GM15510 (cell line): ENCODE measurements around the gene CHRND.

ENCODE experiments used
- POLR2A ChIP-seq: IDR thresholded peaks from 3 replicates; pipeline ENCODE4 v1.6.1; 2011; ENCODE audit warnings: borderline replicate concordance; ENCODE audit not compliant: insufficient read length; ENCODE audit errors: extremely low read depth

CHRND gene

GRCh38 chr2:232506709-232507108, 19.3 kb upstream of the CHRND start:
- no peak for TF ChIP-seq POLR2A

DNA sequence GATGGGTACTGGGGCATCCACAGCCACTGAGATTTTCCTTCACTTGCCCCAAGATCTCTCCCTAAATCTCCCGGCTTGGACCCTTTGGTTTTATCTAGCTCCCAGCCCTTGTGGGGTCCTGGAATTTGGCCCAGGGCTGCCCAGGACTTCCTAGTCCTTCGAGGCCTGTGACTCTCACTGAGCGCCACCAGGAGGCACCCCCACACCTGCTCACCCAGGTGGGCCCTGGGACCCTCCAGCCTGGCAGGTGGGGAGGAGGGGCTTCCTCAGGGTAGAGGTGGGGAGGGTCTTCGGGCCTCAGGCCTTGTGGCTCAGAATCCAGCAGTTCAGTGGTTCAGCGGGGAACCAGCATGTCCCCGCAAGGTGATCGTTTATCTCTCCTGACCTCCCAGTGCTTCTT, 17.7 kb upstream of the CHRND start:
- TF ChIP-seq POLR2A = no peak

GRCh38 chr2:232511336-232511890, 14.5 kb upstream of the CHRND start:
- no peak for TF ChIP-seq POLR2A

GRCh38 chr2:232512602-232513001, 13.4 kb upstream of the CHRND start:
- no peak for TF ChIP-seq POLR2A

DNA sequence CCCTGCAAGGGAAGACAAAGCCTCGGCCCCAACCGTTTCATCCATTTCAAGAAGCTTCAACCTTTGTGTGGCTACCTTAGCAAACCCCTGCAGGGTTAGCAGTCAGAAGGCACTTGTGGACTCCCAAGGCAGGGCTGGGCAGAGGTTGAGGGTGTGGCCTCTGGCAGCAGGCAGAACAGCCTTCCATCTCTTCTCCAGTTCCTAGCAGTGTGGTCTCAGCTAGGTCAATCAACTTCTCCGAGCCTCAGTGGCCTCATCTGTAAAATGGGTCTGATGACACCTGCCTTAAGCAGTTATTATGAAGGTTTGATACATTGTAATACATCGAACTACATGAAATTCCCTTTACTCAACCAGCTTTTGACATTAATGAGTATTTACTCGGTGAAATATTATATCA, 12.6 kb upstream of the CHRND start:
- no peak for TF ChIP-seq POLR2A

GRCh38 chr2:232515639-232516038, 10.3 kb upstream of the CHRND start:
- TF ChIP-seq POLR2A = no peak

- TF ChIP-seq POLR2A = no peak
These were observed 9.4 kb upstream of the CHRND start for GRCh38 chr2:232516551-232516950.

- no peak for TF ChIP-seq POLR2A
These were observed 7.1 kb upstream of the CHRND start for GRCh38 chr2:232518844-232519243.

GRCh38 chr2:232519581-232520438, 6.2 kb upstream of the CHRND start, which contains the start of gene PRSS56:
TSS of gene PRSS56 (plus strand) at chr2:232520388. CDS start at chr2:232520599, 211 bp downstream.
- TF ChIP-seq POLR2A = no peak

GRCh38 chr2:232520489-232520888, 5.5 kb upstream of the CHRND start:
- no peak for TF ChIP-seq POLR2A

- TF ChIP-seq POLR2A = no peak
These were observed 4.9 kb upstream of the CHRND start for GRCh38 chr2:232521098-232521497.

GRCh38 chr2:232521959-232522622, 3.9 kb upstream of the CHRND start:
- no peak for TF ChIP-seq POLR2A

- no peak for TF ChIP-seq POLR2A
These were observed 3.1 kb upstream of the CHRND start for GRCh38 chr2:232522623-232523401.

- TF ChIP-seq POLR2A = no peak
These were observed 2.6 kb upstream of the CHRND start for GRCh38 chr2:232523402-232523681.

GRCh38 chr2:232523682-232524597, 2.0 kb upstream of the CHRND start:
- no peak for TF ChIP-seq POLR2A

DNA sequence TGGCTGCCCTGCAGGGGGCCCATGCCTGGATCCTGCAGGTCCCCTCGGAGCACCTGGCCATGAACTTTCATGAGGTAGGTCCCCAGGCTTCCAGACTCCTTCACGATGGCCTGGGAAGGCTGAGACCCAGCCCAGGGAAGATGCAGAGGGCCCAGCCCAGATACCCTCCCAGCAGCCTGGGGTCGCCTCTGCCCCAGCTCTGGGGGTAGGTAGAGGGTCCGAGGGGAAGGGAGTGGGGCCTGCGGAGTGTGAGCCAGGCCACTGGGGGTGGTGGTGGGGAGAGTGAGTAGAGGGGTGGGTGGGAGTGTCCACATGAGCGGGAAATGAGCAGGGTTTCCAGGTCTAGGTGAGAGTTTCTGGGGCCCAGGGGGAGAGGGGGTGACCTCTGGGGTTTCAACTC, 1.2 kb upstream of the CHRND start:
- TF ChIP-seq POLR2A = no peak
